ENCODE data around the gene LIPG.

LIPG gene

DNA sequence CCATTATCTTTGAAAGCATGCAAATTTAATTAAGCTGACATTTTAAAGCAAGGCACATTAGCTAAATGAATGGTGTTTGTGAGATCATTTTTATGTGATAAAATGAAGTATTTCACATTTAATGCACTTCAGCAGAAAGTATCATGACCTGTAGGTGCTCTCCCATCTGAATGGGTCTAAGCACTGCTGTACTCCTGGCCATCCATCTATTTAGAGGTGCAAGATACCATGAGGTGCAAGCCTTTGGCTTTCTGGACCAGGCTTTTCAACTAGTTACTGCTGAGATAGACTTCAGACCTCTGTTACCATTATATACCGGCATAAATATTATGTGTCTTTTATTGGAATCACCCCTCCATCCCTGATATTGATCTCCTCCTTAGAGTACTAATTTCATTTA is 15.6 kb upstream of the LIPG start:
- DNase-seq: no peak

DNA sequence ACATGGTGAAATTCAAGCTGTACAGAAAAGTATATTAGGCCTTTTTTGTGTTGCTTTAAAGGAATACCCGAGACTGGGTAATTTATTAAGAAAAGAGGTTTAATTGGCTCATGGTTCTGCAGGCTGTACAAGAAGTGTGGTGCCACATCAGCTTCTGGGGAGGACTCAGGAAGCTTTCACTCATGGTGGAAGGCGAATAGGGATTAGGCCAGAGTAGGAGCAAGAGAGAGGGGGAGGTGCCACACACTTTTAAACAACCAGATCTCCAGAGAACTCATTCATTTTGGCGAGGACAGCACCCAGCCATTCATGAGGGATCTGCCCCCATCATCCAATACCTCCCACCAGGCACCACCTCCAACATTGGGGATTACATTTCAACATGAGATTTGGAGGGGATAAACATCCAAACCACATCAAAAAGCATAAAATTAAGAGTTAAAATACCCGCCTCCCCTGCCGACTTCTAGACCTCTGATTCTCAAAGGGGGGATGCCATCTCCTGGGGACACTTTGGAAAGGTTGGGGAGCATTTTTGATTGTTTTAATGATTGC is 15.1 kb upstream of the LIPG start:
- no peak for DNase-seq

- DNase-seq: no peak
Observed at GRCh38 chr18:49547701-49548100, 14.2 kb upstream of the LIPG start.

GRCh38 chr18:49548229-49548636 is 13.6 kb upstream of the LIPG start:
- no peak for DNase-seq

- no peak for DNase-seq
Observed at GRCh38 chr18:49550621-49551339, 11.1 kb upstream of the LIPG start.

DNA sequence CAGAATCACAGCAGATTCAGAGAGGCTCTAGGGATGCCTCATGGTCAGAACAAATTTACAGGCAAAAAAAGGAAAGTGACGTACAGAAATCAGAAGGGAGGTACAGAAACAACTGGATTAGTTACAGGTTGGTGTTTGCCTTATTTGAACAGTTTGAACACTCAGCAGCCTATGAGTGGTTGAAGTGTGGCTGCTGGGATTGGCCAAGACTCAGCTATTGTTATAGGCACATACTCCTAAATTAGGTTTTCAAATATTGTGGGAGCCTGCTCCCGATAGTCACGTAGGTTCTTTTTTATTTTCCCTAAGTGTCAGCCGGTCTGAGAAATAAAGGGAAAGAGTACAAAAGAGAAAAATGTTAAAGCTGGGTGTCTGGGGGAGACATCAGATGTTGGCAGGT is 8.9 kb upstream of the LIPG start:
- DNase-seq: no peak

- no peak for DNase-seq
Observed at GRCh38 chr18:49555641-49556040, 6.2 kb upstream of the LIPG start.

DNA sequence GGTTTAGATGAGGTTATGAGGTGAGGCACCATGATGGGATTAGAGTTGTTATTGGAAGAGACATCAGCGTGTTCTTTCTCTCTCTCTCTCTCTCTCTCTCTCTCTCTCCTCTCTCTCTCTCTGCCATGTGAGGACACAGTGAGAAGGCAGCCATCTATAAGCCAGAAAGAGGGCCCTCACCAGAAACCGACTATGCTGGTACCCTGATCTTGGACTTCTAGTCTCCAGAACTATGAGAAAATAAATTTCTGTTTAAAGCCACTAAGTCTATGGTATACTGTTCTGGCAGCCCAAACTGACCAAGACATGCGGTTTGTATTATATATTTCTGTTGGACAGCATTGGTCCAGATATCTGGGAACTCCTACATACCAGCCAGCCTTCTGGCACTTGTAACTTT is 3.5 kb upstream of the LIPG start:
- DNase-seq: no peak

- DNase-seq: peak in 4 of 58 donors; percentile 9 to 66 (median 14)
Observed at GRCh38 chr18:49559326-49559931, 2.4 kb upstream of the LIPG start.

- DNase-seq: no peak
Observed at GRCh38 chr18:49560277-49560623, 1.6 kb upstream of the LIPG start.

DNA sequence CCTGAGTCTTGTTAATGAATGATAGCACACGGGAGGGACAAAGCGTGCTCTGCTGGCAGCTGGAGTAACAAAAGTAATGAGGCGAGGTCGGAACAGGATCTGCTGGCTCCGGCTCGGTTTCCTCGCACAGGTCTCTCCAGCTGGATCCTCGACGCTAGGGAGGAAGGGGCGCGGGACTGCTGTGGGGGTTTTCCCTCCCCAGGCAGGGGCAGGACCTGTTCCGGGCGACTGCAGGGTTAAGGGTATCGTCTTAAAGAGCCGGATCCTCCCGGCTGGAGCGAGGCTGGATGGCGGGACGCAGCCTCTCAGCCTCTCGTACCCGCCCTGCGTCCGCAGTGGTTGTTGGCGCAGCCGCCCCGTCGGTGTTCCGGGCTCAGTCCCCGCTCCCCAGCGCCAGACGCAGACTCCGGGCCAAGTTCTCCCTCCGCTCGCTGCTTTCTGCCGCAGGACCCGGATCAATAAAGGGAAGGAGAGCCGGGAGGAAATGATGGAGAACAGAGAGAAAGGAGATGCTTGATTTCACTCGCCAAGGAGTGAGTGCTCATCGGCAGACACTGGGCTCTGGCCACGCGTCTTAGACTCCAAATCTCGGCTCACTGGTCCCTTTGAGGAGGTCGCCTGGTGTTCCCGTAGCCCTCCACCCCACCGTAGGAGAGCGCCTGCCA is 1.1 kb upstream of the LIPG start:
- no peak for DNase-seq

DNA sequence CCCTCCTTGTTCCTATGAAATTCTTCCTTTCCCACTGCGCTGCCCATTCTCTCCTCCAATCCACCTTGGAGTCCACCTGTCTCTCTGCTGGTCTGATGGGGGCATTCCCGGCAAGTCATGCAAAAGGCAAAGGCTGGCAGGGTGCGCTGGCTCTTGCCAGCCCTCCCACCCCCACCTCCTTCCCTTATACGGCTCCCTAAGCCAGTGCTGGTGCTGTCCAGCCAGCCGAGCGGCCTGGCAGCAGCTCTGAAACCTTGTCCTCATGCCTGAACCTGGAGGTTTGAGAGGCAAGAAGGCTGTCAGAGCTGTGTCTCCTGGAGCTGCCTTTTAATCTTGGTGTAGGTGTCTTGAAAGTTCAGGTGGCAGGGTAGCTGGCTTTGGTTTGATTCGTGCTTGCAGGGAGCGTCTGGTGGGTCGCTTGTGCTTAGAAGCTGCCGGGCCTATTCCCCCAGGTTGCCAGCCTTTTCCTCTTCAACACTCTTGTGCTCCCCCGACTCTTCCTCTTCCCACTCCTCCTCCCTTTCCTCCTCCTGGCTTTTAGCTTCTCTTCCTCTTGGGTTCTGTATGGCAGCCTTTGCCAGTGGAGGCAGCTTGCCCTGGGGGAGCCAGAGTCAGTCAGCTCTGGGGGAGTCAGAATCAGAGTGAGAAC is 748 bp downstream of the LIPG start:
- DNase-seq: no peak

GRCh38 chr18:49563130-49563540 is 1.3 kb downstream of the LIPG start:
- DNase-seq: no peak

DNA sequence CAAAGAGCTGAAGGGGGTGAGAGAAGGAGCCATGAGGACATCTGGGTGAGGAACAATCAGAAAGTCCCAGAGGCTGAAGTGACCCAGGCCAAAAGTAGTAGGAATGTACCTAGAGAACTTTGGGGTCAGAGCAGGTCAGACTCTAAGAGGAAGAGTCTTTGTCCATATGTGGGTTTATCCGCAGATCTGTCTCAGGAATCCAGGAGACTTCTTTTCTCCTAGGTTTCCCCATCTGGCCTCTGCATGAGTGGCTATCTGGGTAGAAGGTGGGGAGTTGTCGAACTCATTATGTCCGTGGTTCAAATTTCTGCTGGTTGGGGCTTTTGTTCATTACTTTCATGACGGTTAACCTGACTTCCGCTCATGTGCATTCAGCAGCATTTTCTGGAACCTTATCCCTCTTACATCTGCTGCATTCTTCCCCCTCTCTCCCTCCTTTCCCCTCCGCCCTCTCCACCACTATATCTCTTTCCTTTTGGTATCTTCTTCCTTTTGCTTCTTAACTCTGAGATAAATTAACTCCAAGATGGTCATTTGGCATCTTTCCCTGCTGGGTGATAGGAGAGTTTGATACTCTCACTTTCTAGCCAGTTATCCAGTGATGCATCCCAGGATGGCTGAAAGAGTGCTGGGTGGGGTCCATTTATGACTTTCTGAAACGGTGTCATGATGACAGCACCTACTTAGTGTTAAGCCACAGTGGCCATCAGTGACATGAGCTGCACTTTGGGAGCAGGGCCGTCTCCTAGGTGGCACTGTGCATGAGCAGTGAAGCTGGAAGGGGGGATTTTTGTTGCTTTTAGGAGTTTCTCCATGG is 2.1 kb downstream of the LIPG start:
- no peak for DNase-seq

- DNase-seq: no peak
Observed at GRCh38 chr18:49564518-49564834, 2.6 kb downstream of the LIPG start.

DNA sequence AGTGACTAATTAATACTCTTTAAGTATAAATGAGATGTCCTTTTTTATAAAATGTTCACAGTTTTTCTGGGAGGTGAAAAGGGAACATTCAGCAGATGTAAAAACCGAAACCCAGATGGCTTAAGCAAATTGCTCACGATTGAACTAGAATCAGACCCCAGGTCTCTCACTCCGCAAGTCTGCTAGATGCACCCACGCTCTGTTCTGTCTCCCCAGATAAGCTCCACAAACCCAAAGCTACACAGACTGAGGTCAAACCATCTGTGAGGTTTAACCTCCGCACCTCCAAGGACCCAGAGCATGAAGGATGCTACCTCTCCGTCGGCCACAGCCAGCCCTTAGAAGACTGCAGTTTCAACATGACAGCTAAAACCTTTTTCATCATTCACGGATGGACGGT is 3.2 kb downstream of the LIPG start:
- DNase-seq: no peak

DNA sequence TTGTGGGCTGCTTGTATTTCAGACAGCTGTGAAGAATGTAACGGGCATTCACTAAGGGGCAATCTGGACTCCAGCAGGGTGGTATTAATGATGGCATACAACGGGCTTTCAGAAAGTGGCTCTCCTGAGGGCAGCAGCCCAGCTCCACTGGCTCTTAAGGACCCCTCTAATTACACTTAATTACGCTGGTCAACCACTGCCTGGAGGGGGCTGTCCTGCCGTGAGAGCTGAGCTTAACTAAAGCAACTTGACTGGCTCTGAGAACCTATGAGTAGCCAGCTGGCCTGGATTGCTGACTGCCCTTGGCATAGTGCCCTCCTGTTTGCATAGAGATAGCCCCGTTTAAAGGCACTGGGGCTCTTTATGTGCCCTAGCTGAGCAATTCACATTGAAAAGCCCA is 3.8 kb downstream of the LIPG start:
- peak in 50 of 58 donors; percentile 9 to 90 (median 53) for DNase-seq

DNA sequence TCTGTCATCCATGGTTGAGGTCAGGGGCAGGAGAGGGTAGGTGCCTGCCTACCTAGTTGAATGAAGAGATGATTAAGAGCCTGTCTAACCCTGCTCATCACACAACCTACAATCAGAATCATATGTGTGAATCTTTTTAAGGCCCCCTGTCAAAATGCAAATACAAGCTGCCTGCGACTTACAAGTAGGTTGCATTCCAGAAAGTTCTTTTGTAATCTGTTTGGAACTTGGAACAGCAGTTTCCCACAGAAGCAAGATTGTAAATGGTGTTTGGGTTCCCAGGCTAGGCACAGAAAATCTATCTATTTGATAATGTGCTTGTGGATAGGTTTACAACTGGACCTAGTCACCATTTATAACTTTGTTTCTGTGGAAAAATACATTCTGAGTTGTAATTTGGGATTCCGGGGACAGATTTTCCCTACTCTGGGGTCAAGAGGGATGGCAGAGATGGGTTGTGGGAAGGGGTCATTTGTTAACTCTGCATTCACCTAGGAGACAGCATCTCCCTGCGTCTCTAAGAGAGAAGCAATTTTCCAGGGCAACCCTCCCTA is 4.4 kb downstream of the LIPG start:
- no peak for DNase-seq

DNA sequence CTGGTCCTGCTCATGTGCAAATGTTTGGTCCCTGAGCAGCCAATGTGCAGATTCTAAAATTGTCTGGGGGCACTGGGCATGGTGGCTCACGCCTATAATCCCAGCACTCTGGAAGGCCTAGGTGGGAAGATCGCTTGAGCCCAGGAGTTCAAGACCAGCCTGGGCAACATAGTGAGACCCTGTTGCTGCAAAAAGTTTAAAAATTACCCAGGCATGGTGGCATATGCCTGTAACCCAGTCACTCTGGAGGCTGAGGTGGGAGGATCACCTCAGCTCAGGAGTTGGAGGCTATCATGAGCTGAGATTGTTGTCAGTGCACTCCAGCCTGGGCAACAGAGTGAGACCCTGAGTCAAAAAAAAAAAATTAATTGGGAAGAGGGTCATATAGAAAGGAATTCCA is 5.1 kb downstream of the LIPG start:
- DNase-seq: no peak

GRCh38 chr18:49569724-49570123 is 7.9 kb downstream of the LIPG start:
- DNase-seq: no peak

GRCh38 chr18:49570836-49571235 is 9.0 kb downstream of the LIPG start:
- DNase-seq: no peak

Data from anterior cingulate cortex (tissue), 58 donors.